ENCODE measurements around the gene PDE11A.

DNA sequence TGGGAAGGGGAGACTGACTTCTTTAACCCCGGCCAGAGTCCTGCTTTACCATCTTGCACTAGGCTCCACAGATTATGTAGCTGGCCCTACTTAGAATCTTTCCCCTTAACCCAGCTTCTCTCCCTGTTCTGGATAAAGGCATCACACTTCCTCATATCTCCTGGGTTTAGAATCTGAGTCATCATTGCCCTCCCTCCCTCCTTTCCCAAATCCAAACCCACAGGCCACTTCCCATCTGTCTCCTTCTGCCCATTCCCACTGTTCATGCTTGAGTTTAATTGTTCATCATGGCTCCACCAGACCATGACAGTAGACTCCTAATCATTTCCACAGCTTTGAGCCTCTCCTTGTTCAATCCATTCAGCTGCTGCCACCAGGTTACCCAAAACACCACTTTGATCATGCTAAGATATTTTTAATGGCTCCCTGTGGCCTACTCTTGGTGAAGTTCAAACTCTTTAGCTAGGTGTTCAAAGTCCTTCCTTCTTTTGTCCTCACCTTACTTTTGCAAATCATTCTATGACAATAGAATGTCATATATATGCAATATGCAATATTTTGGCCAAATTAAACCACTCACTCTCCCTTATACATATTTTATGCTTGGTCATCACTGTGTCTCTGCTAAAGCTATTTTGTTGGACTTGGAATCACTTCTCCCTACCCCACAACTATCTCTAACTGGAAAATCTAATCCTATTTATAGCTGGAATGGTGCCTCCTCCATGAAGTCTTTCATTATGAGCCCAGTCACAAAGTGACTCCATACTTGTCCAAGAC is 5.5 kb downstream of the PDE11A start:
- TF ChIP-seq, protein P1, sequence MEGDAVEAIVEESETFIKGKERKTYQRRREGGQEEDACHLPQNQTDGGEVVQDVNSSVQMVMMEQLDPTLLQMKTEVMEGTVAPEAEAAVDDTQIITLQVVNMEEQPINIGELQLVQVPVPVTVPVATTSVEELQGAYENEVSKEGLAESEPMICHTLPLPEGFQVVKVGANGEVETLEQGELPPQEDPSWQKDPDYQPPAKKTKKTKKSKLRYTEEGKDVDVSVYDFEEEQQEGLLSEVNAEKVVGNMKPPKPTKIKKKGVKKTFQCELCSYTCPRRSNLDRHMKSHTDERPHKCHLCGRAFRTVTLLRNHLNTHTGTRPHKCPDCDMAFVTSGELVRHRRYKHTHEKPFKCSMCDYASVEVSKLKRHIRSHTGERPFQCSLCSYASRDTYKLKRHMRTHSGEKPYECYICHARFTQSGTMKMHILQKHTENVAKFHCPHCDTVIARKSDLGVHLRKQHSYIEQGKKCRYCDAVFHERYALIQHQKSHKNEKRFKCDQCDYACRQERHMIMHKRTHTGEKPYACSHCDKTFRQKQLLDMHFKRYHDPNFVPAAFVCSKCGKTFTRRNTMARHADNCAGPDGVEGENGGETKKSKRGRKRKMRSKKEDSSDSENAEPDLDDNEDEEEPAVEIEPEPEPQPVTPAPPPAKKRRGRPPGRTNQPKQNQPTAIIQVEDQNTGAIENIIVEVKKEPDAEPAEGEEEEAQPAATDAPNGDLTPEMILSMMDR (IDR thresholded peaks at IDR 0.05), result no peak
- TF ChIP-seq POLR2A (IDR thresholded peaks at IDR 0.05), result no peak

Data from uterus (tissue), 2 donors.